GM12875 (cell line): ENCODE data around the gene FTSJ3.
"Not testable (repeated sequence)": the region's sequence is repeated elsewhere in the genome, so short reads cannot be mapped to it uniquely, and the experiment has no call there.

ENCODE experiments used
- H3K4me3 ChIP-seq: one replicate; pipeline ENCODE4 v1.5.1; 2011; ENCODE audit warnings: low read depth, low read length, control low read depth
- TF ChIP-seq, protein P1 (sequence below): IDR thresholded peaks from 2 replicates; pipeline ENCODE4 v1.5.1; 2011; ENCODE audit warnings: low read depth, mild to moderate bottlenecking, control low read depth, inconsistent platforms, low read length, moderate library complexity, borderline replicate concordance; ENCODE audit not compliant: insufficient read depth

The FTSJ3 gene

DNA sequence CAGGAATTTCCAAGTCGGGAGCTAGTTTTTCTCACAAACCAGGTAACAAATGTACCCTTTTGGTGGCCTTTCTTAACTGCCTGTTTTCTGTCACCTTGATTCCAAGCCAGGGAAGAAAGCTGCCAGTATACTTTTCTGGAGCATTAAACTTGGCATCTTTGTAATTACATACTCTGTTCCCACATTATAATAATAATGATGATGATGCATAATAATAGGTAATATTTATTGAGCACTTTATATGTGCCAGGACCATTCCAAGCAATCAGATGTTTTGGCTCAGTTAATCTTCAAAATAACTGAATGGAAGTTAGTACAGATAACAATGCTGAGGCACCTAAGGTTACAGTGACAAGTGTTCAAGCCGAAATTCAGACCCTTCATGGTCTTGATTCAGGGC is 11.3 kb downstream of the FTSJ3 start:
- TF ChIP-seq, protein P1, sequence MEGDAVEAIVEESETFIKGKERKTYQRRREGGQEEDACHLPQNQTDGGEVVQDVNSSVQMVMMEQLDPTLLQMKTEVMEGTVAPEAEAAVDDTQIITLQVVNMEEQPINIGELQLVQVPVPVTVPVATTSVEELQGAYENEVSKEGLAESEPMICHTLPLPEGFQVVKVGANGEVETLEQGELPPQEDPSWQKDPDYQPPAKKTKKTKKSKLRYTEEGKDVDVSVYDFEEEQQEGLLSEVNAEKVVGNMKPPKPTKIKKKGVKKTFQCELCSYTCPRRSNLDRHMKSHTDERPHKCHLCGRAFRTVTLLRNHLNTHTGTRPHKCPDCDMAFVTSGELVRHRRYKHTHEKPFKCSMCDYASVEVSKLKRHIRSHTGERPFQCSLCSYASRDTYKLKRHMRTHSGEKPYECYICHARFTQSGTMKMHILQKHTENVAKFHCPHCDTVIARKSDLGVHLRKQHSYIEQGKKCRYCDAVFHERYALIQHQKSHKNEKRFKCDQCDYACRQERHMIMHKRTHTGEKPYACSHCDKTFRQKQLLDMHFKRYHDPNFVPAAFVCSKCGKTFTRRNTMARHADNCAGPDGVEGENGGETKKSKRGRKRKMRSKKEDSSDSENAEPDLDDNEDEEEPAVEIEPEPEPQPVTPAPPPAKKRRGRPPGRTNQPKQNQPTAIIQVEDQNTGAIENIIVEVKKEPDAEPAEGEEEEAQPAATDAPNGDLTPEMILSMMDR = no peak
- no peak overlapping the region for H3K4me3 ChIP-seq

DNA sequence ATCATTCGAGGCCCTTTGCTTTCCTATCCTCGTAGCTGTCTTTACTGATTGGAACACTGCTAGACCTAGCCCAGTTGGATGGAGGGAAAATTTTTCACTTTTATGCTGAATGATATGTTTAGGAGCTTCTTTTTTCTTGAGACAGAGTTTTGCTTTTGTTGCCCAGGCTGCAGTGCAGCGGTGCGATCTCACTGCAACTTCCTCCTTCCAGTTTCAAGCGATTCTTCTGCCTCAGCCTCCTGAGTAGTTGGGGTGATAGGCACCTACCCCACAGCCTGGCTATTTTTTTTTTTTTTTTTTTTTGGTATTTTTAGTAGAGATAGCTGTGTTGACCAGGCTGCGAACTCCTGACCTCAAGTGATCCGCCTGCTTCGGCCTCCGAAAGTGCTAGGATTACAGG is 17.5 kb downstream of the FTSJ3 start:
- TF ChIP-seq, protein P1 = no peak
- no peak overlapping the region for H3K4me3 ChIP-seq

DNA sequence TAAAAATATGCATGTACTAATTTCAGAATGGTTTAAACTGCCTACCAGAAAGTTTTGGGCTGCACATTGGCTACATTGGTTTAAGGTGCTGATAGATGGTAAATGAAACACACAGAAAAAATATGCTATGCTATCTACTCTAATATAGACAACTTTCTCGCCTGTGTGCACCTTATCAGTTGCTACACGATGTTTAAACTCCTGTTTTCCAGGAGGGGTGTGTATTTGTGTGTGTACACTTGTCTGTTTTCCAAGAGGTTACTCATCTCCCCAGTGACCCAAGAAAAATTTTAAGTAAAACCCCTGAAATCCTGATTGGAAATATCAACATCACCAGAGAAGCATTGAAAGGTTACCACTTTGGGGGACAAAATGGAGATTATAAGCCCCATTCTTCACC is 21.9 kb downstream of the FTSJ3 start:
- no peak overlapping the region for H3K4me3 ChIP-seq
- TF ChIP-seq, protein P1 = no peak

DNA sequence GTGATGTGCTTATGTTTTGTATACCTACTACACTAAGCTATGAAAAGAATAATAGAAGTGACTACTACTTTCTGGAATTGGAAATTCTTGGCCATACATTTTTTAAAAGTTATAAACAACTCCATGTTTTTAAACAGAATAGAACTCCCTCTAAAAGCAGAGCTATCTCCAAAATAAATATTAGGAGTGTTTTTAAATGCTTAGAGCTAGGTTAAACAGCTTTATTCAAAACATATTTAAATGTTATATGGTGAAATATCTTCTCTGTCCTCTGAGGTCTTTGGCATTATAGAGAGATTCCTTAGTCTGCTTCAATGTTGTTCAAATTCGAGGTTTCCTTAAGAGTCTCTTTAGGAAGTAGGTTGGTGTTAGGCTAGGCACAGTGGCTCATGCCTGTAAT is 23.1 kb downstream of the FTSJ3 start:
- no peak overlapping the region for H3K4me3 ChIP-seq
- TF ChIP-seq, protein P1 = no peak

DNA sequence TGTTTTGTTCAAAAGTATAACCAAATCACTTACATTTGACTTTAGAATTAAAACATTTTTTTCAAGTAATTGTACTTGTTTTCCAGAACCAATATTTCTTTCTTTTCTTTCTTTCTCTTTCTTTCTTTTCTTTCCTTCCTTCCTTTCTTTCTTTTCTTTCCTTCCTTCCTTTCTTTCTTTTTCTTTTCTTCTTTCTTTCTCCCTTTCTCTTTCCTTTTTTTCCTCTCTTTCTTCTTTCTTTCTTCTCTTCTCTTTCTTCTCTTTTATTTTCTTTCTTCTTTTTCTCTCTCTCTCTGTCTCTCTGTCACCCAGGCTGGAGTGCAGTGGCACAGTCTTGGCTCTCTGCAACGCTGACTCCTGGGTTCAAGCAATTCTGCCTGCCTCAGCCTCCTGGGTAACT is 26.7 kb downstream of the FTSJ3 start:
- TF ChIP-seq, protein P1 = no peak
- no peak overlapping the region for H3K4me3 ChIP-seq

DNA sequence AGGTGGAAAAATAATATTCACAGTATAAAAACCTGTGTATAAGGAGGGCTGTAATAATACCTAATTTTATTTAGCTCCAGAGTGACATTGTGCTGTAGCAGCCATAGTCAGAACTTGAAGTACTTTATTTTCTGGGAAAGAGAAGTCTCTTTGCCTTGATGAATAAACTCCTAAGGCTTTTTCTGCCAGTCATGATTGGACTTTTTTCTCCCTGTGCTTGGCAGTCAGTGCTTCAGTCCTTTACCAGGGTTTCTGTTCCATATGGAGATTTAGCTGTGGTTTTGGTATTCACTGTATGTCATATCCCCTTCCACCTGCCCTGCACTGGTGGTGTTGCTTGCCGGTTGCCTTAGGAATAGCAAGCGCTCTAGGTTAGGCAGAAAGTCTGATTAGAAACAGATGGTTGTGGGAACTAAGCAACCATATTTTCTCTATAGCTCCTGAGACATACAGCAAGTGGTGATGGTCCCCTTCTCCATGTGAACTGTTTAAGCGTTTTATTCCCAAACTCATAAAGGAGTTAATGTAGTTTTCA is 28.8 kb downstream of the FTSJ3 start:
- no peak overlapping the region for H3K4me3 ChIP-seq
- TF ChIP-seq, protein P1 = no peak

DNA sequence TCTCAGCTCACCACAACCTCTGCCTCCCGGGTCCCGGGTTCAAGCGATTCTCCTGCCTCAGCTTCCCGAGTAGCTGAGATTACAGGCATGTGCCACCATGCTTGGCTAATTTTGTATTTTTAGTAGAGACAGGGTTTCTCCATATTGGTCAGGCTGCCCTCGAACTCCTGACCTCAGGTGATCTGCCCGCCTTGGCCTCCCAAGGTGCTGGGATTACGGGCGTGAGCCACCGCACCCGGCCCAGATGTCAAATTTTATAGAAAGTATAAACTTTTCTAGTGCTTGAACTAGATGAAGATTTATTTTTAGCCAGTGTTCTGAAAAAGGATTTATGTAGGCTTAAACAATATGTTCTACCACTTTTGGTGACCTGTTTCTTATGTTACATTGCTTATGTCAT is 31.1 kb downstream of the FTSJ3 start:
- not testable (repeated sequence) for H3K4me3 ChIP-seq
